CD14-positive monocyte (primary cell): ENCODE results near the gene HMCN1. TPM values are rescaled to one million over a fixed set of nuclear protein-coding genes. Genes with fewer than 3 reads are reported as not detected.

Experiments
- DNase-seq, 3 donors: peaks; one replicate each; pipeline ENCODE4 v3.0.0-alpha.2; 2011 to 2022
- H2AFZ ChIP-seq: 2 replicates; pipeline ENCODE4 v1.6.0; 2012; ENCODE audit warnings: mild to moderate bottlenecking, low read depth, low read length, inconsistent platforms; ENCODE audit not compliant: insufficient read depth, poor library complexity, severe bottlenecking
- H3K27ac ChIP-seq, 2 donors: 1 replicate in 1 of 2; 2 replicates in 1 of 2; pipeline ENCODE4 v1.5.1; 2012 to 2013; ENCODE audit warnings: low read length in 2 of 2, control low read depth in 1 of 2, inconsistent platforms in 1 of 2, low read depth in 1 of 2, mild to moderate bottlenecking in 1 of 2
- H3K27me3 ChIP-seq, 2 donors: one replicate each; pipeline versions ENCODE4 v1.6.0 to v1.6.1; 2011 to 2013; ENCODE audit warnings: low read length in 2 of 2; ENCODE audit not compliant: control insufficient read depth in 2 of 2, insufficient read depth in 2 of 2
- H3K36me3 ChIP-seq, 2 donors: replicated peaks in 1 of 2; 1 replicate in 1 of 2; 2 replicates in 1 of 2; pipeline versions ENCODE4 v1.5.1 to v1.6.1; 2012 to 2013; ENCODE audit warnings: low read length in 2 of 2, control low read depth in 1 of 2, inconsistent platforms in 1 of 2, mild to moderate bottlenecking in 1 of 2; ENCODE audit not compliant: insufficient read depth in 2 of 2, control insufficient read depth in 1 of 2
- H3K4me1 ChIP-seq, 2 donors: 1 replicate in 1 of 2; 2 replicates in 1 of 2; pipeline versions ENCODE4 v1.5.1 to v1.6.1; 2012 to 2013; ENCODE audit warnings: low read length in 2 of 2, control low read depth in 1 of 2, inconsistent platforms in 1 of 2, mild to moderate bottlenecking in 1 of 2, moderate library complexity in 1 of 2; ENCODE audit not compliant: insufficient read depth in 2 of 2, control insufficient read depth in 1 of 2
- H3K4me2 ChIP-seq: replicated peaks from 2 replicates; pipeline ENCODE3; 2012; ENCODE audit warnings: low read length, moderate library complexity, mild to moderate bottlenecking; ENCODE audit not compliant: poor library complexity, severe bottlenecking; ENCODE audit errors: extremely low read depth
- H3K4me3 ChIP-seq, 3 experiments: fragments of 200-600 bp in 1 of 3; sonication (generic) in 1 of 3; replicated peaks in 1 of 3; 1 replicate in 2 of 3; 2 replicates in 1 of 3; pipeline ENCODE4 v1.5.1; 2011 to 2013; ENCODE audit warnings: low read length in 3 of 3, mild to moderate bottlenecking in 3 of 3, control low read depth in 2 of 3, low read depth in 2 of 3, inconsistent platforms in 1 of 3, moderate library complexity in 1 of 3
- H3K79me2 ChIP-seq: 2 replicates; pipeline ENCODE4 v1.6.0; 2012; ENCODE audit warnings: mild to moderate bottlenecking, control low read depth, inconsistent platforms, low read length, moderate library complexity; ENCODE audit not compliant: insufficient read depth
- H3K9ac ChIP-seq: 2 replicates; pipeline ENCODE4 v1.6.0; 2017; ENCODE audit warnings: low read length, mild to moderate bottlenecking; ENCODE audit not compliant: insufficient read depth, poor library complexity, severe bottlenecking
- H3K9me3 ChIP-seq, 2 donors: replicated peaks in 1 of 2; 1 replicate in 1 of 2; 2 replicates in 1 of 2; pipeline versions ENCODE4 v1.5.1 to v1.6.1; 2012 to 2013; ENCODE audit warnings: low read length in 2 of 2, control low read depth in 1 of 2; ENCODE audit not compliant: control insufficient read depth in 1 of 2, insufficient read depth in 1 of 2
- H4K20me1 ChIP-seq: 2 replicates; pipeline ENCODE4 v1.6.0; 2012; ENCODE audit warnings: mild to moderate bottlenecking, low read length, control low read depth, moderate library complexity; ENCODE audit not compliant: insufficient read depth
- H3K27ac Mint-ChIP-seq, 7 donors: one replicate each; pipeline ENCODE4 v1.8.0; 2020; ENCODE audit warnings: mild to moderate bottlenecking in 7 of 7, mixed read lengths in 7 of 7, moderate library complexity in 6 of 7, inconsistent platforms in 2 of 7
- H3K27me3 Mint-ChIP-seq, 3 donors: one replicate each; pipeline ENCODE4 v1.8.0; 2021 to 2022; ENCODE audit warnings: low read depth in 3 of 3, mild to moderate bottlenecking in 3 of 3, mixed read lengths in 3 of 3, moderate library complexity in 3 of 3, inconsistent platforms in 1 of 3
- H3K36me3 Mint-ChIP-seq, 2 donors: one replicate each; pipeline ENCODE4 v1.8.0; 2020; ENCODE audit warnings: mixed read lengths in 2 of 2, inconsistent platforms in 1 of 2, mild to moderate bottlenecking in 1 of 2
- H3K4me1 Mint-ChIP-seq: one replicate; pipeline ENCODE4 v1.8.0; 2020; ENCODE audit warnings: mild to moderate bottlenecking, mixed read lengths
- H3K4me3 Mint-ChIP-seq, 2 donors: one replicate each; pipeline ENCODE4 v1.8.0; 2020; ENCODE audit warnings: mild to moderate bottlenecking in 2 of 2, mixed read lengths in 2 of 2, moderate library complexity in 1 of 2
- H3K9me3 Mint-ChIP-seq, 7 donors: one replicate each; pipeline ENCODE4 v1.8.0; 2020 to 2022; ENCODE audit warnings: mixed read lengths in 7 of 7, mild to moderate bottlenecking in 6 of 7, moderate library complexity in 6 of 7, inconsistent platforms in 2 of 7
- CTCF ChIP-seq: fragments of 200-600 bp; IDR thresholded peaks from one replicate; pipeline ENCODE4 v1.8.0; 2022; ENCODE audit warnings: antibody characterized with exemption, mild to moderate bottlenecking
- WGBS: methylation state at CpG from one replicate; pipeline ENCODE4 v1.1.5; 2013; ENCODE audit warnings: missing lambda C conversion rate; ENCODE audit not compliant: insufficient coverage; 5-methylcytosine and 5-hydroxymethylcytosine counted together
- intact Hi-C, 2 donors: fragments of 100-400 bp; cut with micrococcal nuclease; formaldehyde crosslinking; loops; one replicate each; pipeline versions ENCODE4 v1.15.0 to v1.15.1; 2023
- polyA plus RNA-seq, 3 donors: library from polyadenylated mRNA; depleted of rRNA in 1 of 3; unstranded in 2 of 3; stranded (reverse) in 1 of 3; fragments of 300-500 nt in 2 of 3; fragments of >200 nt in 1 of 3; fragmentation: Illumina TruSeq in 2 of 3; gene quantifications; 1 replicate in 2 of 3; 2 replicates in 1 of 3; pipeline ENCODE4 v1.2.3, GENCODE V29; 2012 to 2021

HMCN1 gene
- polyA plus RNA-seq, 3 donors = not detected

- no CpG with 5 or more reads among the region's 4 CpGs for WGBS
- TF ChIP-seq CTCF = no peak
- H3K9ac ChIP-seq = no peak overlapping the region
- Mint-ChIP-seq H3K4me3 (no peak overlapping the region), H3K4me1 (no peaks in the 10 kb centered on the region), H3K36me3 (no peaks in the 10 kb centered on the region), H3K27ac (no peak overlapping the region), H3K9me3 (peaks cover 0 to 2% (median 0%) of the 10 kb centered on the region in 7 donors), H3K27me3 (no peaks in the 10 kb centered on the region)
- intact Hi-C loops = no loop called here
- H3K4me2 ChIP-seq = no peak overlapping the region
- no peak overlapping the region for H3K4me3 ChIP-seq
- no peaks in the 10 kb centered on the region for H4K20me1 ChIP-seq
- H3K27ac ChIP-seq = no peak overlapping the region
- DNase-seq = no peak
- no peaks in the 10 kb centered on the region for H3K9me3 ChIP-seq
- no peaks in the 10 kb centered on the region for H3K79me2 ChIP-seq
- no peaks in the 10 kb centered on the region for H3K36me3 ChIP-seq
- no peak overlapping the region for H2AFZ ChIP-seq
- H3K4me1 ChIP-seq = peaks cover 0 to 2% of the 10 kb centered on the region in 2 donors
- H3K27me3 ChIP-seq = no peaks in the 10 kb centered on the region
Measured at GRCh38 chr1:186139115-186139514, 404.9 kb downstream of the HMCN1 start.

GRCh38 chr1:186139701-186140100 is 405.5 kb downstream of the HMCN1 start:
- Histone ChIP-seq H3K79me2 (no peaks in the 10 kb centered on the region), H3K27ac (no peak overlapping the region), H4K20me1 (no peaks in the 10 kb centered on the region), H3K4me3 (no peak overlapping the region), H3K4me1 (peaks cover 0 to 6% of the 10 kb centered on the region in 2 donors), H3K9ac (no peak overlapping the region), H3K36me3 (no peaks in the 10 kb centered on the region), H3K9me3 (no peaks in the 10 kb centered on the region), H3K27me3 (no peaks in the 10 kb centered on the region), H3K4me2 (no peak overlapping the region), H2AFZ (no peak overlapping the region)
- WGBS = no CpG with 5 or more reads among the region's 3 CpGs
- Mint-ChIP-seq H3K27ac (no peak overlapping the region), H3K27me3 (no peaks in the 10 kb centered on the region), H3K4me3 (no peak overlapping the region), H3K9me3 (peaks cover 0 to 3% (median 2%) of the 10 kb centered on the region in 7 donors), H3K36me3 (no peaks in the 10 kb centered on the region), H3K4me1 (peaks cover 5% of the 10 kb centered on the region)
- intact Hi-C loops = no loop called here
- no peak for DNase-seq
- TF ChIP-seq CTCF = no peak
